Subcutaneous adipose tissue (tissue), 4 donors: ENCODE data around the gene MAST4. TPM values are rescaled to one million over a fixed set of nuclear protein-coding genes. Genes with fewer than 3 reads are reported as not detected.

ENCODE experiments used
- CTCF ChIP-seq: fragments of 450-650 bp; IDR thresholded peaks from one replicate; pipeline ENCODE4 v1.5.1; 2016; ENCODE audit warnings: low read depth, mild to moderate bottlenecking, control low read depth, antibody characterized with exemption, moderate library complexity
- total RNA-seq, 4 donors: library from RNA; depleted of rRNA; stranded (reverse); fragments of >200 nt; gene quantifications; one replicate each; pipeline ENCODE4 v1.1.0, GENCODE V29; 2016

The MAST4 gene
- total RNA-seq, 4 donors from 2014 or later = 35.2 to 60.7 (median 52.9) TPM

- no peak for TF ChIP-seq CTCF
Measured at GRCh38 chr5:67045816-67046740, 449.9 kb downstream of the MAST4 start.

DNA sequence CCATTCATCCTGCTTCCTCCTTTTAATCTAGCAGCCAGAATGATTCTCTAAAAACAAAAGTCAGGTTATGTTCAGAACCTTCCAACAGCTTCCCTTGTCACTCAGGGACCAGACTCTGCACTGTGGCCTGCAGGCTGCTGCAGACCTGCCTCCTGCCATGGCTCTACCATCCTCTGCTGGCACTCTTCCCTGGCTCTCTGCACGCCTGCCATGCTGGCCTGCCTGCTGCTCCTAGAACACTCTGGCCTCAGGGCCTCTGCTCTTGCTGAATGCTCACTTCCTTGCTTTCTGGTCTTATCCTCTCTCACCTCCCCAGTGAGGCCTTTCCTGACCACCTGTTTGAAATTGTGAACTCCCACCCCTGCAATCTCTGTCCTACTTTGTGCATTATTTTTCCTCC lies 451.0 kb downstream of the MAST4 start:
- no peak for TF ChIP-seq CTCF

DNA sequence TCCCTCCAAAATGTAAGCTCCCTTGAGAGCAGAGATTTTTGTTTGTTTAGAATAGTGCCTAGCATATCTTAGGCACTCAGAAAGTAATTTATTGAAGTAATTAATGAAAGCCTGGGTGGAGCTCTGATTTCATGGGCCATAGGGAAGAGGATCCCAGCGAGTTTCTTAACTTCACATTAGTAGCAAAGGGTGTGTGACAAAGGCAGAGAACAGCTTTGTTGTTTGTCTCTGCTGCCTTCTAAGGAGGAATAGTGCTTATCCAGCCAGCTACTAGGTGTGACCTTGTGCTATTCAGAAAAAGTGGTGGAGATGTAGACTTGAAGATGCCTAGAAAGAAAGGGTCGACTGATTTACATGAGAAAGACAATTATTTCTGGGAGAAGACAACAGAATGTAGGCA lies 451.4 kb downstream of the MAST4 start:
- no peak for TF ChIP-seq CTCF

DNA sequence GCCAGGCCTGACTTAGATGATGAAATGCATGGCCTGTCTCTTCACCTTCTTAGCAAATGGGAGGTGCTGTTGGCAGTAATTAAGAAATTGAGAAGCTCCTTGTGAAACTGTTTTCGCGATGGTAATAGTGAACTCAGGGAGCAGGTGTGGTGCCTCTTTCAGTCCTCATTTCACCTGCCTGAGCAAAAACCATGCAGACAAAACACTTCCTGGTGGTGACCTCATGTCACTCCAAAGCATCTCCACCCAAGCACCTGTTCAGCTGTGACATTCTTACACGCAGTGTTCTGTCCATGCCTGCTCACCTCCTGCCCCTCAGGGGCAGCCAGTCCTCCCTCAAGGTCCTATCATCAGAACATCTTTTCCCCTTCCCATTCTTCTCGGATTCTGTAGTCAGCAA lies 453.9 kb downstream of the MAST4 start:
- TF ChIP-seq CTCF = no peak

DNA sequence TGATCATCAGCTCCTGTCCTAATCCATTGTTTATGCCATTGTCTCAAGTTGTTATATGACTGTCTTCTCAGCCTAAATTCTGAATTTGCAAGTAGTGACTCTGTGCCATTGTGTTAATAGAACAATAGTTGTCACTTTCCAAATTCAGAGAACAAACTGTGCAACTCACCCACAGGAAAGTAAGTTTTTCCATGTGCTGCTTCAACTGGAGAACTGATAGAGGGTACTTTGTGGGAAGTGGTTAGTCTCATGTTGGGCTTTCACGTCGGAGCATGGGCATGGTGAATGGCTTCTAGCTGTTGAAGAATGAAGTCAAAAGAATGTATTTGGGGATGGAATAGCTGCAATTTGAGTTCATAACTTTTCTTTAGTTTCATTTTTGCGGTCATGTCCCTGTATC lies 454.4 kb downstream of the MAST4 start:
- TF ChIP-seq CTCF = no peak

GRCh38 chr5:67051164-67051563 lies 455.0 kb downstream of the MAST4 start:
- TF ChIP-seq CTCF = no peak

DNA sequence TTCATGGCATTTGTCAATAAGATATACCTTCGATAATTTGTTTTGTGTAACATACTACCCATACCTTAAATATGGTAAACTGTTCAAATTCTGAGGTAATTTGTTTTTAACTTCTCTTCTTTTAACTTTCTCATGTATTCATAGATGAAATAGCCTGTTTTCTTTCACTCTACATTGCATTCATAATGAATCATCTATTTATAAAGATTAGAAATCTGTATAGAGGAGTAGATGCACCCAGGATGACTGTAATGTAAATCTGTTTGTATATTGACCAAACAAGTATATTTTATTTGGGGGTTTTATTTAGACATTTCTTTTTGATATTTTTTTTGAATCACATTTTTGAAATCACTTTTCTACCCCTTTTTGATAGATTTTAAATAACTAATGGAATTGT lies 455.8 kb downstream of the MAST4 start:
- no peak for TF ChIP-seq CTCF
